IMR-90 (cell line): ENCODE results near the gene PPIB. TPM values are rescaled to one million over a fixed set of nuclear protein-coding genes. Genes with fewer than 3 reads are reported as not detected.

Experiments used
- ATAC-seq: fragments of 200-7000 bp; cut with Tn5 transposase; 2 replicates; pipeline ENCODE4 v1.9.1; 2020; ENCODE audit warnings: low read depth, mild to moderate bottlenecking, moderate library complexity
- BruUV-seq: library from RNA; stranded (reverse); fragments of 400-500 nt; replicated peaks from 2 replicates; lab custom pipeline; 2021; lab: Mats Ljungman, UMichigan
- CTCF ChIA-PET: fragments of 300-600 bp; formaldehyde crosslinking; extraction: SDS; loops from one replicate; lab custom pipeline; 2021; ENCODE audit warnings: antibody characterized with exemption; lab: Yijun Ruan, JAX
- POLR2A ChIA-PET: fragments of 300-600 bp; sonication (Branson Sonifier 250); formaldehyde crosslinking; loops from one replicate; lab custom pipeline; 2022; ENCODE audit warnings: antibody characterized with exemption; ENCODE audit not compliant: unreplicated experiment; lab: Charles Lee
- DNase-seq: peaks from one replicate; pipeline ENCODE4 v3.0.0; 2013
- H2AFZ ChIP-seq: replicated peaks from 2 replicates; pipeline ENCODE3; 2013; ENCODE audit warnings: low read length, mild to moderate bottlenecking; ENCODE audit not compliant: poor library complexity
- H2AK5ac ChIP-seq: 2 replicates; pipeline ENCODE4 v1.6.1; 2013; ENCODE audit warnings: low read depth, low read length, inconsistent platforms
- H2AK9ac ChIP-seq: replicated peaks from 2 replicates; pipeline ENCODE3; 2013; ENCODE audit warnings: mild to moderate bottlenecking, low read depth, low read length, moderate library complexity; ENCODE audit not compliant: poor library complexity
- H2BK120ac ChIP-seq: 2 replicates; pipeline ENCODE4 v1.6.1; 2013; ENCODE audit warnings: low read depth, low read length, inconsistent platforms
- H2BK15ac ChIP-seq: 3 replicates; pipeline ENCODE4 v1.6.1; 2013; ENCODE audit warnings: low read depth, low read length, inconsistent platforms
- H2BK20ac ChIP-seq: 2 replicates; pipeline ENCODE4 v1.6.1; 2013; ENCODE audit warnings: low read depth, mild to moderate bottlenecking, inconsistent platforms, low read length, moderate library complexity
- H2BK5ac ChIP-seq: 2 replicates; pipeline ENCODE4 v1.6.1; 2013; ENCODE audit warnings: mild to moderate bottlenecking, low read depth, low read length, inconsistent platforms; ENCODE audit not compliant: poor library complexity, severe bottlenecking
- H3K14ac ChIP-seq: replicated peaks from 2 replicates; pipeline ENCODE4 v1.6.1; 2013; ENCODE audit warnings: low read depth, low read length, inconsistent platforms
- H3K18ac ChIP-seq: 2 replicates; pipeline ENCODE4 v1.6.1; 2013; ENCODE audit warnings: low read depth, low read length, control low read depth
- H3K23ac ChIP-seq: 2 replicates; pipeline ENCODE4 v1.6.1; 2013; ENCODE audit warnings: low read depth, low read length, inconsistent platforms
- H3K27ac ChIP-seq: 2 replicates; pipeline ENCODE4 v1.5.1; 2013; ENCODE audit warnings: mild to moderate bottlenecking, control low read depth, low read length; ENCODE audit not compliant: insufficient read depth
- H3K27me3 ChIP-seq: 2 replicates; pipeline ENCODE4 v1.6.1; 2013; ENCODE audit warnings: low read length; ENCODE audit not compliant: control insufficient read depth, insufficient read depth
- H3K36me3 ChIP-seq: 2 replicates; pipeline ENCODE4 v1.6.1; 2013; ENCODE audit warnings: low read length, mixed read lengths; ENCODE audit not compliant: control insufficient read depth, insufficient read depth
- H3K4ac ChIP-seq: 2 replicates; pipeline ENCODE4 v1.6.1; 2013; ENCODE audit warnings: low read depth, low read length, inconsistent platforms
- H3K4me1 ChIP-seq: 2 replicates; pipeline ENCODE4 v1.6.1; 2013; ENCODE audit warnings: low read length, mixed read lengths; ENCODE audit not compliant: control insufficient read depth, insufficient read depth
- H3K4me2 ChIP-seq: 2 replicates; pipeline ENCODE4 v1.6.1; 2013; ENCODE audit warnings: low read depth, mild to moderate bottlenecking, control low read depth, low read length, moderate library complexity
- H3K4me3 ChIP-seq: 2 replicates; pipeline ENCODE4 v1.5.1; 2013; ENCODE audit warnings: low read depth, mild to moderate bottlenecking, control low read depth, low read length, moderate library complexity; ENCODE audit not compliant: insufficient read depth
- H3K56ac ChIP-seq: 2 replicates; pipeline ENCODE4 v1.6.1; 2013; ENCODE audit warnings: low read length, inconsistent platforms; ENCODE audit not compliant: insufficient read depth; ENCODE audit errors: extremely low read depth
- H3K79me1 ChIP-seq, 2 experiments: 2 replicates each; pipeline ENCODE4 v1.6.1; 2013; ENCODE audit warnings: low read length in 2 of 2, inconsistent platforms in 1 of 2, low read depth in 1 of 2
- H3K9ac ChIP-seq: 2 replicates; pipeline ENCODE4 v1.6.1; 2013; ENCODE audit warnings: low read depth, low read length, control low read depth
- H3K9me1 ChIP-seq: 2 replicates; pipeline ENCODE4 v1.6.1; 2013; ENCODE audit warnings: low read length, inconsistent platforms; ENCODE audit not compliant: insufficient read depth
- H3K9me3 ChIP-seq: 2 replicates; pipeline ENCODE4 v1.6.1; 2013; ENCODE audit warnings: low read length; ENCODE audit not compliant: control insufficient read depth, insufficient read depth
- H4K20me1 ChIP-seq: 2 replicates; pipeline ENCODE4 v1.6.1; 2013; ENCODE audit warnings: low read length, inconsistent platforms; ENCODE audit not compliant: insufficient read depth
- H4K5ac ChIP-seq: 2 replicates; pipeline ENCODE4 v1.6.1; 2013; ENCODE audit warnings: mild to moderate bottlenecking, low read depth, low read length, control low read depth
- H4K8ac ChIP-seq, 2 experiments: 2 replicates each; pipeline ENCODE4 v1.6.1; 2013; ENCODE audit warnings: low read depth in 2 of 2, low read length in 2 of 2, control low read depth in 1 of 2, inconsistent platforms in 1 of 2
- H4K91ac ChIP-seq: 2 replicates; pipeline ENCODE4 v1.6.1; 2013; ENCODE audit warnings: low read depth, low read length, inconsistent platforms; ENCODE audit not compliant: insufficient read depth
- CEBPB ChIP-seq: IDR thresholded peaks from 2 replicates; pipeline ENCODE4 v1.6.1; 2012; ENCODE audit warnings: low read depth, low read length, improper control_type of control experiment
- CHD1 ChIP-seq: IDR thresholded peaks from 2 replicates; pipeline ENCODE4 v1.6.1; 2012; ENCODE audit warnings: low read depth, low read length, improper control_type of control experiment
- CTCF ChIP-seq: conservative IDR thresholded peaks from 2 replicates; pipeline ENCODE4 v1.5.1; 2012; ENCODE audit warnings: mild to moderate bottlenecking, low read depth, low read length, improper control_type of control experiment
- ELK1 ChIP-seq: fragments of 150-350 bp; IDR thresholded peaks from 2 replicates; pipeline ENCODE4 v1.6.1; 2016; ENCODE audit warnings: low read depth, mild to moderate bottlenecking, low read length, moderate library complexity, borderline replicate concordance
- FOS ChIP-seq: fragments of 150-350 bp; IDR thresholded peaks from 2 replicates; pipeline ENCODE4 v1.6.1; 2016; ENCODE audit warnings: low read depth, low read length
- MAFK ChIP-seq: IDR thresholded peaks from 2 replicates; pipeline ENCODE4 v1.6.1; 2012; ENCODE audit warnings: low read depth, low read length, improper control_type of control experiment
- MAZ ChIP-seq: IDR thresholded peaks from 2 replicates; pipeline ENCODE4 v1.6.1; 2012; ENCODE audit warnings: low read depth, mild to moderate bottlenecking, low read length, improper control_type of control experiment, moderate library complexity, borderline replicate concordance
- MXI1 ChIP-seq: IDR thresholded peaks from 2 replicates; pipeline ENCODE4 v1.6.1; 2012; ENCODE audit warnings: low read depth, mild to moderate bottlenecking, low read length, moderate library complexity, borderline replicate concordance
- NFE2L2 ChIP-seq: fragments of 150-350 bp; IDR thresholded peaks from 2 replicates; pipeline ENCODE4 v1.6.1; 2016; ENCODE audit warnings: low read depth, mild to moderate bottlenecking, low read length
- POLR2A ChIP-seq: IDR thresholded peaks from 2 replicates; pipeline ENCODE4 v1.6.1; 2012; ENCODE audit warnings: mild to moderate bottlenecking, low read depth, low read length
- RAD21 ChIP-seq: IDR thresholded peaks from 2 replicates; pipeline ENCODE4 v1.6.1; 2012; ENCODE audit warnings: low read length, improper control_type of control experiment
- RCOR1 ChIP-seq: IDR thresholded peaks from 2 replicates; pipeline ENCODE4 v1.6.1; 2012; ENCODE audit warnings: mild to moderate bottlenecking, low read length, improper control_type of control experiment; ENCODE audit not compliant: insufficient replicate concordance
- RFX5 ChIP-seq: IDR thresholded peaks from 2 replicates; pipeline ENCODE4 v1.8.0; 2012; ENCODE audit warnings: low read depth, mild to moderate bottlenecking, low read length, moderate library complexity
- USF2 ChIP-seq: fragments of 150-350 bp; IDR thresholded peaks from 2 replicates; pipeline ENCODE4 v1.6.1; 2017; ENCODE audit warnings: mild to moderate bottlenecking, antibody characterized with exemption, low read length, low read depth
- WGBS, 2 experiments: methylation state at CpG; one replicate each; pipeline versions ENCODE4 v1.1.5 to v1.1.7; 2013; ENCODE audit warnings: missing lambda C conversion rate in 2 of 2; ENCODE audit not compliant: insufficient read length in 1 of 2; ENCODE audit errors: extremely low coverage in 2 of 2; 5-methylcytosine and 5-hydroxymethylcytosine counted together
- dilution Hi-C: fragments of 300-500 bp; cut with HindIII; formaldehyde crosslinking; loops from one replicate; pipeline ENCODE4 v1.14.3; 2018; ENCODE audit warnings: low sequenced_read_pairs; ENCODE audit not compliant: unreplicated experiment
- in situ Hi-C: fragments of 300-500 bp; cut with MboI; formaldehyde crosslinking; loops from 3 replicates; pipeline ENCODE4 v1.14.3; 2019; ENCODE audit warnings: low sequenced_read_pairs, inconsistent platforms, mixed read lengths
- intact Hi-C: fragments of 100-400 bp; cut with micrococcal nuclease; formaldehyde crosslinking; loops from 2 replicates; pipeline ENCODE4 v1.10.0; 2022
- polyA plus RNA-seq, 3 experiments: library from polyadenylated mRNA; depleted of rRNA; stranded (reverse); fragments of >200 nt; gene quantifications; 2 replicates each; pipeline ENCODE4 v1.2.3, GENCODE V29; 2012; ENCODE audit warnings: low replicate concordance in 1 of 3
- total RNA-seq: library from RNA; depleted of rRNA; stranded (reverse); fragments of >200 nt; gene quantifications from 2 replicates; pipeline ENCODE4 v1.2.3, GENCODE V29; 2012

PPIB gene
- total and polyA plus RNA-seq, 2 of the 4 experiments (the other 2 are of a cell fraction): 1,358 to 1,682 TPM

- no TSS peak for BruUV-seq
- no CpG with 5 or more reads among the region's 4 CpGs for WGBS, 2 experiments
- no peak for ATAC-seq
- ChIA-PET CTCF (interaction anchor here (0.7 kb wide), 1 partner anchor 76 kb away, joined by 4 read pairs; no protein-coding TSS in a partner anchor), POLR2A (no interaction called here)
- in situ Hi-C loops (no loop called here), intact Hi-C loops (no loop called here), dilution Hi-C loops (no loop called here)
- DNase-seq: no peak
- Histone ChIP-seq H4K20me1 (no peaks in the 10 kb centered on the region), H3K4me2 (no peak overlapping the region), H3K9me3 (no peaks in the 10 kb centered on the region), H4K8ac (no peak overlapping the region), H4K5ac (no peak overlapping the region), H2BK15ac (no peak overlapping the region), H2BK20ac (no peak overlapping the region), H3K4me1 (no peaks in the 10 kb centered on the region), H3K14ac (no peak overlapping the region), H3K79me1 (peaks cover 14 to 16% of the 10 kb centered on the region in 2 experiments), H3K36me3 (peaks cover 43% of the 10 kb centered on the region), H3K23ac (no peak overlapping the region), H3K9ac (no peak overlapping the region), H4K91ac (no peak overlapping the region), H2AK9ac (no peak overlapping the region), H3K27me3 (no peaks in the 10 kb centered on the region), H3K4ac (no peak overlapping the region), H3K56ac (no peak overlapping the region), H2AFZ (no peak overlapping the region), H3K4me3 (no peak overlapping the region), H3K18ac (no peak overlapping the region), H2BK120ac (no peak overlapping the region), H3K27ac (no peak overlapping the region), H3K9me1 (peaks cover 3% of the 10 kb centered on the region; the same call in 1 of the 2 replicates), H2AK5ac (no peak overlapping the region), H2BK5ac (no peak overlapping the region)
- TF ChIP-seq NFE2L2: no peak
- TF ChIP-seq POLR2A: no peak
- TF ChIP-seq MAZ: no peak
- TF ChIP-seq MAFK: no peak
- no peak for TF ChIP-seq RAD21
- TF ChIP-seq FOS: no peak
- TF ChIP-seq CTCF: no peak
- TF ChIP-seq RFX5: no peak
- no peak for TF ChIP-seq USF2
- TF ChIP-seq CEBPB: no peak
- TF ChIP-seq MXI1: no peak
- TF ChIP-seq CHD1: no peak
- TF ChIP-seq RCOR1: no peak
- TF ChIP-seq ELK1: no peak
Observed at GRCh38 chr15:64121614-64122013, 41.2 kb downstream of the PPIB start.
